ENCODE data around the gene WDR27. TPM values are rescaled to one million over a fixed set of nuclear protein-coding genes. Genes with fewer than 3 reads are reported as not detected.

The WDR27 gene
- total RNA-seq, 2 donors from 2014 or later, result 17.8 to 53.1 TPM

GRCh38 chr6:169663468-169663867, 38.4 kb downstream of the WDR27 start:
- no peaks in the 10 kb centered on the region for H3K4me1 ChIP-seq (replicated peaks)

GRCh38 chr6:169661391-169661756, 40.5 kb downstream of the WDR27 start:
- Histone ChIP-seq H3K27ac (no peak overlapping the region), H3K4me3 (no peak overlapping the region), H3K27me3 (replicated peaks; ENCODE audit: insufficient read depth) (no peaks in the 10 kb centered on the region), H3K36me3 (no peaks in the 10 kb centered on the region), H3K9me3 (no peaks in the 10 kb centered on the region), H3K4me1 (replicated peaks) (no peaks in the 10 kb centered on the region)
- intact Hi-C loops (cut with DNase I), result no loop called here
- 92% methylated on average over 7 of the region's 7 CpGs for WGBS
- TF ChIP-seq, protein P1, sequence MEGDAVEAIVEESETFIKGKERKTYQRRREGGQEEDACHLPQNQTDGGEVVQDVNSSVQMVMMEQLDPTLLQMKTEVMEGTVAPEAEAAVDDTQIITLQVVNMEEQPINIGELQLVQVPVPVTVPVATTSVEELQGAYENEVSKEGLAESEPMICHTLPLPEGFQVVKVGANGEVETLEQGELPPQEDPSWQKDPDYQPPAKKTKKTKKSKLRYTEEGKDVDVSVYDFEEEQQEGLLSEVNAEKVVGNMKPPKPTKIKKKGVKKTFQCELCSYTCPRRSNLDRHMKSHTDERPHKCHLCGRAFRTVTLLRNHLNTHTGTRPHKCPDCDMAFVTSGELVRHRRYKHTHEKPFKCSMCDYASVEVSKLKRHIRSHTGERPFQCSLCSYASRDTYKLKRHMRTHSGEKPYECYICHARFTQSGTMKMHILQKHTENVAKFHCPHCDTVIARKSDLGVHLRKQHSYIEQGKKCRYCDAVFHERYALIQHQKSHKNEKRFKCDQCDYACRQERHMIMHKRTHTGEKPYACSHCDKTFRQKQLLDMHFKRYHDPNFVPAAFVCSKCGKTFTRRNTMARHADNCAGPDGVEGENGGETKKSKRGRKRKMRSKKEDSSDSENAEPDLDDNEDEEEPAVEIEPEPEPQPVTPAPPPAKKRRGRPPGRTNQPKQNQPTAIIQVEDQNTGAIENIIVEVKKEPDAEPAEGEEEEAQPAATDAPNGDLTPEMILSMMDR (IDR thresholded peaks at IDR 0.05), result no peak
- TF ChIP-seq POLR2A (IDR thresholded peaks at IDR 0.05), result no peak
- no peak for TF ChIP-seq POLR2AphosphoS5 (IDR thresholded peaks at IDR 0.05)
- no peak for DNase-seq (ENCODE audit: low spot score)

More at GRCh38 chr6:169663468-169663867, 38.4 kb downstream of the WDR27 start:
- DNase-seq (ENCODE audit: low spot score), result no peak
- H3K27me3 ChIP-seq (replicated peaks; ENCODE audit: insufficient read depth), result no peaks in the 10 kb centered on the region
- no peaks in the 10 kb centered on the region for H3K9me3 ChIP-seq
- TF ChIP-seq POLR2AphosphoS5 (IDR thresholded peaks at IDR 0.05) (no peak), POLR2A (IDR thresholded peaks at IDR 0.05) (no peak)
- TF ChIP-seq, protein P1 (IDR thresholded peaks at IDR 0.05), result no peak
- 91% methylated on average over 8 of the region's 8 CpGs for WGBS
- no peaks in the 10 kb centered on the region for H3K36me3 ChIP-seq
- intact Hi-C loops (cut with DNase I), result no loop called here
- H3K27ac ChIP-seq, result no peak overlapping the region
- no peak overlapping the region for H3K4me3 ChIP-seq

DNA sequence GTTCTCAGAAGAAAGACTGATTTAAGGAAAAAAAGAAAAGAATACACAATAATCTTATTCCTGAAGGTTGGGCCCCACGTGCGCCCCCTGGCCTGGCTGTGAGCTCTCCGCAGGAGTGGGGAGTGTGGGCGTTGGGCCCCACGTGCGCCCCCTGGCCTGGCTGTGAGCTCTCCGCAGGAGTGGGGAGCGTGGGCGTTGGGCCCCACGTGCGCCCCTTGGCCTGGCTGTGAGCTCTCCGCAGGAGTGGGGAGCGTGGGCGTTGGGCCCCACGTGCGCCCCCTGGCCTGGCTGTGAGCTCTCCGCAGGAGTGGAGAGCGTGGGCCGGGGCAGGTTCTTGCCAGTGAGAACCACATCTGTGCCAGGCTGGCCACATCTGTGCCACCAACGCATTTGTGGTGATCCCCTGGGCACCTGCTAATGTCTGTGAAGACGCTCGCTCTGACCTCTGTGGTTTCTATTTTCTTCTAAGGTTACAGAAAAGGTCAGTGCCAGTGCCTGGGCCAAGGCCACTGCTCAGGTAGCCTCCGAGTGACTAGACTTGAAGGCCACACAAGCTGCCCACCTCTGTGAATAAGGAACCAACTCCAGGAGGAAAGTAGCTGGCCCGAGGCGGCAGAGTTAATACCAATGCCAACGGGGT, 41.0 kb downstream of the WDR27 start:
- WGBS, result 93% methylated on average over 26 of the region's 26 CpGs
- intact Hi-C loops (cut with DNase I), result no loop called here
- TF ChIP-seq, protein P1 (IDR thresholded peaks at IDR 0.05), result no peak
- no peak for TF ChIP-seq POLR2AphosphoS5 (IDR thresholded peaks at IDR 0.05)
- no peak for TF ChIP-seq POLR2A (IDR thresholded peaks at IDR 0.05)
- H3K4me1 ChIP-seq (replicated peaks), result no peaks in the 10 kb centered on the region
- DNase-seq (ENCODE audit: low spot score), result no peak
- H3K4me3 ChIP-seq, result no peak overlapping the region
- no peaks in the 10 kb centered on the region for H3K36me3 ChIP-seq
- no peak overlapping the region for H3K27ac ChIP-seq
- no peaks in the 10 kb centered on the region for H3K9me3 ChIP-seq
- H3K27me3 ChIP-seq (replicated peaks; ENCODE audit: insufficient read depth), result no peaks in the 10 kb centered on the region

- Histone ChIP-seq H3K4me3 (no peak overlapping the region), H3K36me3 (no peaks in the 10 kb centered on the region), H3K4me1 (replicated peaks) (no peaks in the 10 kb centered on the region), H3K27me3 (replicated peaks; ENCODE audit: insufficient read depth) (no peaks in the 10 kb centered on the region), H3K27ac (no peak overlapping the region), H3K9me3 (no peaks in the 10 kb centered on the region)
- intact Hi-C loops (cut with DNase I), result loop anchor here (10.0 kb wide), 1 partner anchor 705 kb away; no protein-coding TSS in a partner anchor
- 93% methylated on average over 20 of the region's 26 CpGs for WGBS
- DNase-seq (ENCODE audit: low spot score), result no peak
- TF ChIP-seq POLR2AphosphoS5 (IDR thresholded peaks at IDR 0.05), result no peak
- TF ChIP-seq, protein P1 (IDR thresholded peaks at IDR 0.05), result no peak
- TF ChIP-seq POLR2A (IDR thresholded peaks at IDR 0.05), result no peak
Observed at GRCh38 chr6:169659820-169660610, 41.8 kb downstream of the WDR27 start.

Data from prostate gland (tissue), 2 donors.